ENCODE measurements around the gene TOM1L1. TPM values are rescaled to one million over a fixed set of nuclear protein-coding genes. Genes with fewer than 3 reads are reported as not detected.
"Not testable (repeated sequence)": the region's sequence is repeated elsewhere in the genome, so short reads cannot be mapped to it uniquely, and the experiment has no call there.

The TOM1L1 gene
- total RNA-seq, 1 donor, result 40.2 TPM

- H4K20me1 ChIP-seq (ENCODE audit: insufficient read depth, low read length), result no peaks in the 10 kb centered on the region
- no peaks in the 10 kb centered on the region for H3K79me2 ChIP-seq (ENCODE audit: insufficient read depth, low read length)
- no peaks in the 10 kb centered on the region for H3K4me1 ChIP-seq (ENCODE audit: insufficient read depth, low read length)
- no peak overlapping the region for H3K27ac ChIP-seq (ENCODE audit: low read depth, low read length)
- H3K27me3 ChIP-seq (ENCODE audit: insufficient read depth, low read length), result no peaks in the 10 kb centered on the region
- no peak for TF ChIP-seq CTCF (IDR thresholded peaks at IDR 0.05; ENCODE audit: extremely low read depth, low read depth, low read length)
- H3K4me3 ChIP-seq (ENCODE audit: insufficient read depth, low read length), result no peak overlapping the region
- H3K4me2 ChIP-seq (ENCODE audit: insufficient read depth, low read length), result no peak overlapping the region
- no peak for DNase-seq (ENCODE audit: insufficient read length, low spot score, missing footprints)
- H3K36me3 ChIP-seq (ENCODE audit: insufficient read depth, low read length), result no peaks in the 10 kb centered on the region
- no peak overlapping the region for H2AFZ ChIP-seq (ENCODE audit: low read length)
- H3K9me3 ChIP-seq (ENCODE audit: low read depth, low read length), result no peaks in the 10 kb centered on the region
These were observed 33.0 kb upstream of the TOM1L1 start for GRCh38 chr17:54867634-54868033.

- no peaks in the 10 kb centered on the region for H3K79me2 ChIP-seq (ENCODE audit: insufficient read depth, low read length)
- H2AFZ ChIP-seq (ENCODE audit: low read length), result no peak overlapping the region
- H4K20me1 ChIP-seq (ENCODE audit: insufficient read depth, low read length), result no peaks in the 10 kb centered on the region
- no peak overlapping the region for H3K27ac ChIP-seq (ENCODE audit: low read depth, low read length)
- H3K27me3 ChIP-seq (ENCODE audit: insufficient read depth, low read length), result no peaks in the 10 kb centered on the region
- no peaks in the 10 kb centered on the region for H3K9me3 ChIP-seq (ENCODE audit: low read depth, low read length)
- H3K4me3 ChIP-seq (ENCODE audit: insufficient read depth, low read length), result no peak overlapping the region
- no peak overlapping the region for H3K4me2 ChIP-seq (ENCODE audit: insufficient read depth, low read length)
- H3K4me1 ChIP-seq (ENCODE audit: insufficient read depth, low read length), result no peaks in the 10 kb centered on the region
- DNase-seq (ENCODE audit: insufficient read length, low spot score, missing footprints), result no peak
- TF ChIP-seq CTCF (IDR thresholded peaks at IDR 0.05; ENCODE audit: extremely low read depth, low read depth, low read length), result no peak
- H3K36me3 ChIP-seq (ENCODE audit: insufficient read depth, low read length), result no peaks in the 10 kb centered on the region
These were observed 29.9 kb upstream of the TOM1L1 start for GRCh38 chr17:54870671-54871175.

- not testable (repeated sequence) for H4K20me1 ChIP-seq (ENCODE audit: insufficient read depth, low read length); H3K9me3 ChIP-seq (ENCODE audit: low read depth, low read length); H3K36me3 ChIP-seq (ENCODE audit: insufficient read depth, low read length); H3K27ac ChIP-seq (ENCODE audit: low read depth, low read length); H3K27me3 ChIP-seq (ENCODE audit: insufficient read depth, low read length); DNase-seq (ENCODE audit: insufficient read length, low spot score, missing footprints); H2AFZ ChIP-seq (ENCODE audit: low read length); H3K79me2 ChIP-seq (ENCODE audit: insufficient read depth, low read length); H3K4me3 ChIP-seq (ENCODE audit: insufficient read depth, low read length); H3K4me2 ChIP-seq (ENCODE audit: insufficient read depth, low read length); H3K4me1 ChIP-seq (ENCODE audit: insufficient read depth, low read length)
These were observed 24.7 kb upstream of the TOM1L1 start for GRCh38 chr17:54875906-54876305.

GRCh38 chr17:54876656-54877195 lies 23.9 kb upstream of the TOM1L1 start:
- Histone ChIP-seq H3K79me2 (ENCODE audit: insufficient read depth, low read length) (no peaks in the 10 kb centered on the region), H4K20me1 (ENCODE audit: insufficient read depth, low read length) (no peaks in the 10 kb centered on the region), H3K4me2 (ENCODE audit: insufficient read depth, low read length) (no peak overlapping the region), H3K27ac (ENCODE audit: low read depth, low read length) (no peak overlapping the region), H2AFZ (ENCODE audit: low read length) (no peak overlapping the region), H3K4me1 (ENCODE audit: insufficient read depth, low read length) (no peaks in the 10 kb centered on the region), H3K9me3 (ENCODE audit: low read depth, low read length) (no peaks in the 10 kb centered on the region), H3K36me3 (ENCODE audit: insufficient read depth, low read length) (no peaks in the 10 kb centered on the region), H3K27me3 (ENCODE audit: insufficient read depth, low read length) (no peaks in the 10 kb centered on the region), H3K4me3 (ENCODE audit: insufficient read depth, low read length) (no peak overlapping the region)
- no peak for DNase-seq (ENCODE audit: insufficient read length, low spot score, missing footprints)
- TF ChIP-seq CTCF (IDR thresholded peaks at IDR 0.05; ENCODE audit: extremely low read depth, low read depth, low read length), result no peak
